Hindlimb muscle (tissue), 1 donor: Measurements from ENCODE around the gene IKZF4. TPM values are rescaled to one million over a fixed set of nuclear protein-coding genes. Genes with fewer than 3 reads are reported as not detected.
"Not testable (repeated sequence)": the region's sequence is repeated elsewhere in the genome, so short reads cannot be mapped to it uniquely, and the experiment has no call there.

ENCODE experiments used
- DNase-seq: peaks from one replicate; pipeline ENCODE4 v3.0.0-alpha.2; 2013
- polyA plus RNA-seq: library from polyadenylated mRNA; unstranded; fragments of 120-200 nt; gene quantifications from one replicate; pipeline ENCODE4 v1.2.1, GENCODE V29; 2013; ENCODE audit not compliant: insufficient read length

The IKZF4 gene
- polyA plus RNA-seq, 1 donor: 11.9 TPM

- not testable (repeated sequence) for DNase-seq
Observed at GRCh38 chr12:55999999-56000540, 20.8 kb upstream of the IKZF4 start.

- no peak for DNase-seq
Observed at GRCh38 chr12:56001487-56002100, 19.2 kb upstream of the IKZF4 start.

GRCh38 chr12:56003376-56003775 lies 17.5 kb upstream of the IKZF4 start:
- DNase-seq: not testable (repeated sequence)

- no peak for DNase-seq
Observed at GRCh38 chr12:56004211-56004610, 16.6 kb upstream of the IKZF4 start.

- DNase-seq: peak; percentile 29
Observed at GRCh38 chr12:56007564-56008559, 13.0 kb upstream of the IKZF4 start.

- DNase-seq: no peak
Observed at GRCh38 chr12:56010111-56010570, 10.7 kb upstream of the IKZF4 start.

- DNase-seq: no peak
Observed at GRCh38 chr12:56011509-56012090, 9.2 kb upstream of the IKZF4 start.

- DNase-seq: no peak
Observed at GRCh38 chr12:56013482-56013881, 7.4 kb upstream of the IKZF4 start.

GRCh38 chr12:56014205-56014604 lies 6.6 kb upstream of the IKZF4 start:
- DNase-seq: no peak

GRCh38 chr12:56017181-56017580 lies 3.7 kb upstream of the IKZF4 start:
- DNase-seq: no peak

- DNase-seq: no peak
Observed at GRCh38 chr12:56018356-56018755, 2.5 kb upstream of the IKZF4 start.

- DNase-seq: no peak
Observed at GRCh38 chr12:56021889-56022497, 1.1 kb downstream of the IKZF4 start.

GRCh38 chr12:56028511-56029165 lies 7.8 kb downstream of the IKZF4 start:
- DNase-seq: no peak

- DNase-seq: no peak
Observed at GRCh38 chr12:56029166-56029519, 8.3 kb downstream of the IKZF4 start.

GRCh38 chr12:56029666-56030293 lies 8.9 kb downstream of the IKZF4 start:
- peak; percentile 75 for DNase-seq

- DNase-seq: no peak
Observed at GRCh38 chr12:56031987-56032386, 11.1 kb downstream of the IKZF4 start.

GRCh38 chr12:56034586-56035332 lies 13.9 kb downstream of the IKZF4 start:
- DNase-seq: no peak

- no peak for DNase-seq
Observed at GRCh38 chr12:56037161-56037560, 16.3 kb downstream of the IKZF4 start.

- DNase-seq: no peak
Observed at GRCh38 chr12:56038022-56038655, 17.3 kb downstream of the IKZF4 start.

- no peak for DNase-seq
Observed at GRCh38 chr12:56040151-56040550, 19.3 kb downstream of the IKZF4 start.
